Adipocyte (in vitro differentiated cells): ENCODE results near the gene SYCE3.

ENCODE experiments used
- DNase-seq: peaks from one replicate; pipeline ENCODE4 v3.0.0-alpha.2; 2015; ENCODE audit warnings: low read depth
- H3K27me3 ChIP-seq: replicated peaks from 2 replicates; pipeline ENCODE4 v1.7.0; 2013; ENCODE audit warnings: mild to moderate bottlenecking, low read length, moderate library complexity; ENCODE audit not compliant: control insufficient read depth, insufficient read depth
- H3K36me3 ChIP-seq: 2 replicates; pipeline ENCODE4 v1.7.0; 2013; ENCODE audit warnings: low read length, mild to moderate bottlenecking, moderate library complexity; ENCODE audit not compliant: control insufficient read depth, insufficient read depth, severe bottlenecking
- H3K4me1 ChIP-seq: 2 replicates; pipeline ENCODE4 v1.7.0; 2013; ENCODE audit warnings: mild to moderate bottlenecking, low read length, moderate library complexity; ENCODE audit not compliant: control insufficient read depth, insufficient read depth
- H3K4me3 ChIP-seq: 2 replicates; pipeline ENCODE4 v1.7.0; 2013; ENCODE audit warnings: mild to moderate bottlenecking, low read length, moderate library complexity
- H3K9ac ChIP-seq: 2 replicates; pipeline ENCODE4 v1.7.0; 2013; ENCODE audit warnings: mild to moderate bottlenecking, low read length, moderate library complexity
- H3K9me3 ChIP-seq: 2 replicates; pipeline ENCODE4 v1.7.0; 2013; ENCODE audit warnings: mild to moderate bottlenecking, low read length, moderate library complexity; ENCODE audit not compliant: control insufficient read depth

The SYCE3 gene

DNA sequence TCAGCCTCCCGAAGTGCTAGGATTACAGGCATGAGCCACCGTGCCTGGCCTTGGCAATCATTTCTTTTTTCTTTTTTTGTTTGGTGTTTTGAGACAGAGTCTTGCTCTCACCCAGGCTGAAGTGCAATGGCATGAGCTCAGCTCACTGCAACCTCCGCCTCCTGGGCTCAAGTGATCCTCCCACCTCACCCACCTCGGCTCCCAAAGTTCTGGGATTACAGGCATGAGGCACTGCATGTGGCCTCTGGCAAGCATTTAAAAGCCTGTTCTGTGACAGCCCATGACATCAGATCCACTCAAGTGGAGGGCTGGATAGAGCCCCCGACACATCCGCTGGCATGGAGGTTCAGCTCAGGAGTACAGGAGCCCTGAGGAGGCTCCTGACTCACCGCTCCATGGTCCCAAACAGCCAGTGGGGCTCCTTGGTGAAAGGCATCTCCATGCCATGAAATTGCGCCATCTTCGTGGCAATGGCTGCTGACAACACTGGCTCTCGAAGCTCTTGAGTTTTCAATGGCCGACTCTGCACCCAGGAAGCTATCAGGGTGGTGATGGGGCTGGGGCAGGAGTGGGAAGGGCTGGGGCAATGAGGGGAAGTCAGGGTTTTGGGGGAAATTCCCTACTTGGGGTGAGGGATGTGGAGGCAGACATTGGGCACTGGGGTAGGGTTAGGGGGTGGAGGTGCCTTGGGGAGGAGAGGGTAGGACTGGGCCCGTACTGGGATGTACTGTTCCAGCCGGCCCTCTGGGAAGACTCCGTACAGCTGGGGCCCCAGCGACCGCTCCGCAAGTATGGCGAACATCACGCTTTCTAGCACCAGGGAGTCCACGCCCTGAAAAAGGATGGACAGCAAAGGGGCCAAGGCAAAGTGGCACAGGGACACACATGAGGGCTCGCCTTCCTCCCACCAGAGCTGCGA is 18.6 kb upstream of the SYCE3 start:
- H3K9me3 ChIP-seq, result no peaks in the 10 kb centered on the region
- no peak for DNase-seq
- H3K36me3 ChIP-seq, result no peaks in the 10 kb centered on the region
- peak overlapping the region; percentile 86 for H3K4me3 ChIP-seq
- H3K4me1 ChIP-seq, result peaks cover 36% of the 10 kb centered on the region
- H3K27me3 ChIP-seq, result no peaks in the 10 kb centered on the region
- peak overlapping the region; percentile 98 for H3K9ac ChIP-seq

DNA sequence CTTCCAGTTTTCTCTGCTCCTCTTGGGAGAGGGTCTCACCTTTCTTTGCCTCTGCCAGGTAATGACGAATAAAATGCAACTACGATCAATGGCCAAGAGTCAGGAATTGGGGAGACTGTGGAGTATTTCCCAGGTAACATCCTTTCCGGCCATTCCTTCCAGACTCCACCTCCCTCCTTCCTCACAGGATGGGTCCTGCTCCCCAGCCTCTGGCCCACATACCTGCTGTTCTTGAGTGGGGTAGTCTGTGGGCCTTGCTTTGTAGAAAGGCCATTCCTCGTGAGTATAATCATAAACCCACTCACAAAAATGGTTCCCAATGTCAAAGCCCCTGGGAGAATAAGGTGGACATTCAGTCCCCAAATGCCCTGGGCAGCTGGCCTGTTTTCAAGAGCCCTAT is 17.0 kb upstream of the SYCE3 start:
- Histone ChIP-seq H3K4me1 (peaks cover 36% of the 10 kb centered on the region), H3K9me3 (no peaks in the 10 kb centered on the region), H3K4me3 (no peak overlapping the region), H3K36me3 (no peaks in the 10 kb centered on the region), H3K27me3 (no peaks in the 10 kb centered on the region), H3K9ac (no peak overlapping the region)
- DNase-seq, result no peak

DNA sequence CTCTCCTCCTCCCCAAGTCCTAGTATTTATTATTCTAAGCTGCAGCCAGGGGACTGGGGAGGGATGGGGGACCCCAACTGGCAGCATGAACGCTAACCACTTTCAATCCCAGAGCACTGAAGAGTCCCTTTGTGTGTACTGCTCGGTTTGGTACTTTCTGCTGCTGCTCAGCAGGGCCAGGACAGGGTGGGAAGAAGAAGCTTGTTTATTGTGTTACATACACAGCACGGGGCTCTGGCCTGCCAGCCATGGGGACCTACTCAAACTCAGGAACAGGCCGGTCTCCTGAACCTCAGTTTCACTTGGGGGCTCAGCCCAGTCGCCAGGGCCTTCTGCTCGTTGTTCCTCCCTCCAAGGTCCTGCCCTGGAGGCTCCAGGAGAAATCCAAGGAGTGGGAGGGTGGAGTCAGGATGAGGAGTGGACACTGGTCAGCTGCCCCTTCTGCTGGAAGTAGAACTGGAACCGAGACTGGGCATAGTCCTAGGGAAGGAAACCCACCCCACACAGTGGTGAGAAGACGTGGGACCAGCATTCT is 16.1 kb upstream of the SYCE3 start:
- peak overlapping the region; percentile 66 for H3K9ac ChIP-seq
- DNase-seq, result no peak
- no peaks in the 10 kb centered on the region for H3K9me3 ChIP-seq
- H3K36me3 ChIP-seq, result no peaks in the 10 kb centered on the region
- H3K4me1 ChIP-seq, result peaks cover 36% of the 10 kb centered on the region
- peak overlapping the region; percentile 38 for H3K4me3 ChIP-seq
- H3K27me3 ChIP-seq, result no peaks in the 10 kb centered on the region

DNA sequence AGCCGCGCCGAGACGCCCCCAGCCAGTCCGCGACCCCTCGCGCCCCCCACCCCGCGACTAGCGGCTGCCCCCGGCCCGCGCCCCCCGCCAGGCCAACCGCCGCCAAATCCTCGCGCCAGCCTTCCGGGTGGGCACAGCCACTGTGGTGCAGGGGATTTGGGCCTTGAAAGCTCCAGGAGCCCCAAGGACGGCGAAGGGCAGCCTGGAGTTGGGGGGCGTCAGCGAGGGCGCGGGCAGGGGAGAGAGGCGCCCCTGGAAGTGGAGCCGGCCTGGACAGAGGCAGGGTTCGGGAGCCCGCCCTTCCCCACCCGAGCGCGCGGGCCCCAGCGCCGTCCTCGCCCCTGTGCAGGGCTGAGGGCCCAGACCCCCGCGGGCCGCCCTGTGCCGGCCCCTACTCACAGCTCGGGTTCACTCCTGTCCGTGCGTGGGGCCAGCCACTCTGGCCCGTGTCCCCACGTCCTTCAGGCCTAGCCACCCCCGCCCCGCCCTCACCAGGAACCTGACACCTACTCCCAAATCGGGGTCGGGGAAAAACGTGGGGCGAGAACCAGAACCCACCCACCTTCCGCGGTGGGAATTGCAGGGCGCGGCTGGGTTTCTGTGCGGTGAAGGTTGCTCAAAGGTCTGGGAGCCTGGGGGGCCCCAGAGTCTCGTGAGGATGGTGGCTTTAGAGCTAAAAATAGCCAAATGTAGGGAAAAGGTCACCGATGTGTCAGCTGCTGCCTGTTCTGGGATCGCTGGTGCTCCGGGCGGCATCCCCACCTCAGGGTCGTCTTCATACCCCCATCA is 15.5 kb upstream of the SYCE3 start, which contains the start of gene CPT1B:
CPT1B (minus strand) TSS at position 441 of the 789 bp plus-strand sequence. CDS start 512 bp downstream, outside the sequence.
- H3K36me3 ChIP-seq, result no peaks in the 10 kb centered on the region

GRCh38 chr22:50577697-50577986 is 14.9 kb upstream of the SYCE3 start:
- Histone ChIP-seq H3K36me3 (no peaks in the 10 kb centered on the region), H3K4me1 (peaks cover 30% of the 10 kb centered on the region), H3K27me3 (no peaks in the 10 kb centered on the region), H3K9me3 (no peaks in the 10 kb centered on the region), H3K4me3 (peak overlapping the region; percentile 8), H3K9ac (no peak overlapping the region)
- no peak for DNase-seq

More for the DNA sequence above, 15.5 kb upstream of the SYCE3 start, which contains the start of gene CPT1B:
- H3K4me1 ChIP-seq, result peaks cover 30% of the 10 kb centered on the region
- H3K4me3 ChIP-seq, result peak within 1 kb of the TSS; percentile 38
- DNase-seq, result peak; percentile 42
- H3K27me3 ChIP-seq, result no peaks in the 10 kb centered on the region
- H3K9me3 ChIP-seq, result no peaks in the 10 kb centered on the region
- peak within 1 kb of the TSS; percentile 66 for H3K9ac ChIP-seq

GRCh38 chr22:50576806-50577696 is 14.3 kb upstream of the SYCE3 start:
- peaks cover 2% of the 10 kb centered on the region for H3K36me3 ChIP-seq
- no peaks in the 10 kb centered on the region for H3K27me3 ChIP-seq
- no peaks in the 10 kb centered on the region for H3K9me3 ChIP-seq
- no peak overlapping the region for H3K9ac ChIP-seq
- DNase-seq, result no peak
- peaks cover 29% of the 10 kb centered on the region for H3K4me1 ChIP-seq
- peak overlapping the region; percentile 8 for H3K4me3 ChIP-seq

DNA sequence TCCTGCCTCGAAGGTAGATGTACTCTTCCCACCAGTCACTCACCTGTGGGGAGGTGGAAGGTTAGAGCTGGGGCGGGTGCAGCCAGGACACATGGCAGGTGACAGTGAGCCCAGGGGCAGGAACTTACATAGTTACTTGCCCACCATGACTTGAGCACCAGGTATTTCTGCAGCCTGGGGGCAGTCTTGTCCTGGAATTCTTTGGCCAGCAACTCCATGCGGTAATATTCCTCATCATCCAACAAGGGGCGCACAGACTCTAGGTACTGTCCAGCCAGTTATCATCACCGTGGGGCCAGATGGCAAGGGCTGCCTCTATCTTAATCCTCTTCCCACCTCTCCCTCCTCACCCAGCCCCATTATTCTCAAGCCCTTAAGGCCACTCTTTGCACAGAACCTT is 13.4 kb upstream of the SYCE3 start:
- no peaks in the 10 kb centered on the region for H3K9me3 ChIP-seq
- no peak overlapping the region for H3K4me3 ChIP-seq
- H3K9ac ChIP-seq, result no peak overlapping the region
- H3K4me1 ChIP-seq, result peaks cover 21% of the 10 kb centered on the region
- peaks cover 7% of the 10 kb centered on the region for H3K36me3 ChIP-seq
- H3K27me3 ChIP-seq, result no peaks in the 10 kb centered on the region
- DNase-seq, result peak; percentile 9

DNA sequence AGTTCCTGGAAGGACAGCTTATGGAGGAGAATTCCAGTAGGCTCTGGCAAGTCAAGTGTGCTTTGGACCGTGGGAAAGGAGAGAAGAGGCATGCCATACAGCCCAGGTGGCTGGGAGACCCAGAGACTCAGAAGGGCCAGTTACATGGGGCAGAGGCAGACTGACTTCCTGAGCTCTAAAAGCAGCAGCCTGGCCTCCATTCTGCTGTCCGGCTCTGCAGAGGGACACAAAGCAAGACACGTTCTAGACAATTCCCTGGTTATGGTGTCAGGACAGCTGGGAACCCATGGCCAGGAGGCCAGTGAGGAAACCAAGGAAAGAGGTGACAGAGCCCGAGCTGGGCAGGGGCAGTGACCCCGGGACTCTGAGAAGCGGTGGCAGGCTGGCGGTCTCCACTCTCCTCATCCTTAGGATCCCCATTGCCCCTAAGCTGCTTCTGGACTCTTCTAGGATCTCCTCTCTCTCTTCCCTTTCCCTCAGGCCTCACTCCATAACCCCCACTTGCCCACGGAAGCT is 12.8 kb upstream of the SYCE3 start:
- Histone ChIP-seq H3K9me3 (no peaks in the 10 kb centered on the region), H3K27me3 (no peaks in the 10 kb centered on the region), H3K36me3 (peaks cover 13% of the 10 kb centered on the region), H3K4me1 (peaks cover 21% of the 10 kb centered on the region), H3K4me3 (no peak overlapping the region), H3K9ac (no peak overlapping the region)
- no peak for DNase-seq

- Histone ChIP-seq H3K27me3 (no peaks in the 10 kb centered on the region), H3K4me3 (no peak overlapping the region), H3K4me1 (peaks cover 17% of the 10 kb centered on the region), H3K36me3 (peaks cover 15% of the 10 kb centered on the region), H3K9me3 (no peaks in the 10 kb centered on the region), H3K9ac (no peak overlapping the region)
- no peak for DNase-seq
These were observed 11.7 kb upstream of the SYCE3 start for GRCh38 chr22:50574383-50574755.

- Histone ChIP-seq H3K9me3 (no peaks in the 10 kb centered on the region), H3K36me3 (peaks cover 16% of the 10 kb centered on the region), H3K9ac (no peak overlapping the region), H3K27me3 (no peaks in the 10 kb centered on the region), H3K4me3 (no peak overlapping the region), H3K4me1 (peaks cover 11% of the 10 kb centered on the region)
- no peak for DNase-seq
These were observed 11.0 kb upstream of the SYCE3 start for GRCh38 chr22:50573491-50574382.
